ENCODE measurements around the gene INPP5A.

DNA sequence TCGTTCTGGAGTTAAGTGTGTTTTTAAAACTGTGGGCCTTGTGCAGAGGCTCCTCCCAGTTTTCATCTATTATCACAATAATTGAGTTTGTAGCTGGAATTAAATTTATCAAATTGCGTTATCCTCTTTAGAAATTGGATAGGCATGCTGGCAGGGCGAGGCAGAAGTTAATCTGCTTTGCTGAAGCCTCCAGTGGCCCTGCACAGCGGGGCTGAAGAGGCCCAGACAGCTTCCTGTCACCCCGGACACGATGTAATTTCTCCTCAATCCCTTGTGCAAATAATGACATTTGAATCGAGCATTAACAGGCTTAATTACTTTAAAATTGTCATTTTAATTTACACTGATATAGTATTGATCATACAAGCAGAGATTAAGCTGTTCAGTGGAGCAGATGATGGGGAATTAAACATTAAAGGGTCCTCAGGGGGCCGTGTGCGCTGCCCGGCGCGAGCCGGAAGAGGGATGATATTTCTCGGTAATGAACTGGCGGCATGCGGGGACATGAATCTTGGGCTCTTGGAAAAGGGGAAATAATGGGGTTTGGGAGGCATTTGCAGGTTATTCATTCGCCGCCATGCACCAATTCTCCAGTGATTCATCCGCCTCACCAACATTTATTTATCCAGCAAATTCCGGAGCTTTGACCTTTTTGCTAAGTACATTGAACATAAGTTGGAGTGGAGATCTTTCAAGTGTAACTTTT lies 129.9 kb downstream of the INPP5A start:
- TF ChIP-seq POLR2A (IDR thresholded peaks at IDR 0.05), result no peak
- TF ChIP-seq, protein P1, sequence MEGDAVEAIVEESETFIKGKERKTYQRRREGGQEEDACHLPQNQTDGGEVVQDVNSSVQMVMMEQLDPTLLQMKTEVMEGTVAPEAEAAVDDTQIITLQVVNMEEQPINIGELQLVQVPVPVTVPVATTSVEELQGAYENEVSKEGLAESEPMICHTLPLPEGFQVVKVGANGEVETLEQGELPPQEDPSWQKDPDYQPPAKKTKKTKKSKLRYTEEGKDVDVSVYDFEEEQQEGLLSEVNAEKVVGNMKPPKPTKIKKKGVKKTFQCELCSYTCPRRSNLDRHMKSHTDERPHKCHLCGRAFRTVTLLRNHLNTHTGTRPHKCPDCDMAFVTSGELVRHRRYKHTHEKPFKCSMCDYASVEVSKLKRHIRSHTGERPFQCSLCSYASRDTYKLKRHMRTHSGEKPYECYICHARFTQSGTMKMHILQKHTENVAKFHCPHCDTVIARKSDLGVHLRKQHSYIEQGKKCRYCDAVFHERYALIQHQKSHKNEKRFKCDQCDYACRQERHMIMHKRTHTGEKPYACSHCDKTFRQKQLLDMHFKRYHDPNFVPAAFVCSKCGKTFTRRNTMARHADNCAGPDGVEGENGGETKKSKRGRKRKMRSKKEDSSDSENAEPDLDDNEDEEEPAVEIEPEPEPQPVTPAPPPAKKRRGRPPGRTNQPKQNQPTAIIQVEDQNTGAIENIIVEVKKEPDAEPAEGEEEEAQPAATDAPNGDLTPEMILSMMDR (IDR thresholded peaks at IDR 0.05), result no peak

All from sigmoid colon (tissue), 3 donors.